DMS 273 treated with DMSO at 0.1 percent for 48 hours (cell line): ENCODE data around the gene EPN1.

ENCODE experiments used
- DNase-seq: peaks from one replicate; lab custom pipeline; 2025; lab: John Stamatoyannopoulos, UW

Gene EPN1

DNA sequence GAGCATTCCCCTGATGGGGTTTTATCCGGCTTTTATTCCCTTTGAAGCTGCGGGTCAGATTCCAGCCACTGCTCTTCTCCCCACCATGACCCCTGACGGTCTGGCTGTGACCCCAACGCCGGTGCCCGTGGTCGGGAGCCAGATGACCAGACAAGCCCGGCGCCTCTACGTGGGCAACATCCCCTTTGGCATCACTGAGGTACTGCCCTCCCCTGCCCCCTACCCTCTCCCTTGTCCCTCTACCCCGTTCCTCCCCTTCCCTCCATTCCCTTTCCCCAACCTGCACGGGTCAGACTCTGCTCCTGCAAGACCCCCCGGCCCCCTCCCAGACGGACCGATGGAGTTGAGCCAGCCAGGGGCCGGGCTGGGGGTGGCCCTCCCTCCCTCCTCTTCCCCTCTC lies 14.0 kb upstream of the EPN1 start:
- DNase-seq: no peak

- no peak for DNase-seq
Measured at GRCh38 chr19:55661826-55662225, 13.2 kb upstream of the EPN1 start.

DNA sequence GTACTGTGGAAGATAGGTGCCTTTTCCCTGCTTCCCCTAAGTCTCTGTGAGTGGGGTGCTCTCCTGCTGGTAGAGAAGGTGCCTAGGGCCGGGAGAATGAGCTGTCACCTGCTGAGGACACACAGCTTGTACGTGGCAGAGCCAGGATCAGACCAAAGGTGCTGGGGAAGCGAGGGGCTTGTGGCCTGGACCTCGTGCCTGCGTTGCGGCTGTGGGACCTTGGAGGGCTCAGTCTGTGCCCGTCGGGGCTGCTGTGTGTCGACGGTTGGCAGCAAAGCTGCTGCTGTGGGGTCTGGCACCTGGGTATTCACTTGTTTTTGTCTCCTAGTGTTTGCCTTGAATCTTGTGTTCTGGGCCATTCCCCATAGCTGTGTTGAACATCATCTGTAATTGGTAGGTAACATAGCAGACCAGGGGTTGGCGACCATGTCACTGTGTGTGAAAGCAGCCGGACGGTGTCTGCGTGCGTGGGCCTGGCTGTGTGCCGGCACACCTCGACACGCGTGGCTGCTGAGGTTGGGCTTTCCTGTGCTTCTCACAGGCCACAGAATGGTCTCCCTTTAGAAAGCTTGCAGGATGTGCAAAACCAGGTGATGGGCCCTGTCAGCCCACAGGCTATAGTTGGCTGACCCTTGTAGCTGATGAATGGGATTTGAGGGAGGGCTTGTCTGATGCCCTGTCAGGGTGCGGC lies 11.0 kb upstream of the EPN1 start:
- no peak for DNase-seq

DNA sequence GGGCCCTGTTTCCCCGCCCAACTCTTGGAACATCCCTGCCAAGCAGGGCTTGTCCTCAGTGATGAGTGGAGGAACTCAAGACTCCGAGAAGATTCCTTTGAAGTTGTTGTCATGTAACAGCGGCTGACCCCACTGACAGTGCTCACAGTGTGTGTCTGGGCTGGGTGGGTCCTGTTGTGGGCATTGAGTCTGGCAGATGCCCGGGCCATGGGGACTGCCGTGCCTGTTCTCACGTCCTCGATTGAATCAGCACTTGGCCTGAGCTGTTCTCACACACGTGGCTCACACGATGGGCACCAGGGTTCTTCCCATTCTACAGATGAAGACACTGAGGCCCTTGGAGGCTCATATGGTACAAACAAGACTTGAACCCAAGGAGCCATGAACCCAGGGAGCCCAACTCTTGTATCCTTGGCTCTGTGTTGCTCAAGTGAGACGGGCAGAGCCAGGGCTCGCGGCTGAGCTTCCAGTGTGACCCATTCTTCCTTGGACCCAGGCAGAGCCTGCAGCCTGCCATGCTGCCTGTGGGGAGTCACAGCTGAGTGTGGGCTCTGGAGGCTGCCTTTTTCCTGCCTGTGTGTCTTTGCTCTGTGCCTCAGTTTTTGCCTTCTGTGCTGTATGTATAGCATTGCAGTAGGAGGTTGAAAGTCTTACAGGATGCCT lies 8.6 kb upstream of the EPN1 start:
- no peak for DNase-seq

DNA sequence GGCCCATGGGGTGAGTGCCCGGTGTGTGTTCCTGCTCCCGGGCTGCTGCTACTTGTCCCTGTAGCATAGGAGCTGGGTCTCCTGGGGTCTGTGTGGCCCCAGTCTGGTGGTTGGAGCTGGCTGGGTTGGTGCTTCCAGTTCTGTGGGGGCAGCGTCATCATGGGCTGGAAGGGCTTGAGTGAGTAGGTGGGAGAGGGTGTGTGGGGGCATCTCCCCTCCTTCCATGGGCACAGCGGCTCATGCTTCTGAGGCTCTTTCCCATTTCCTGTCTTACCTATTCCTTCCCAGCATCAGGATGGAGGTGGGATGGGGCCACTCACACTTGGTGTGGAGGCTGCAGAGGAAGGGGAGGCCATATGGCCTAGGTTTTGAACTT lies 8.0 kb upstream of the EPN1 start:
- DNase-seq: no peak

GRCh38 chr19:55667511-55667910 lies 7.5 kb upstream of the EPN1 start:
- DNase-seq: no peak

GRCh38 chr19:55667958-55668357 lies 7.1 kb upstream of the EPN1 start:
- no peak for DNase-seq

DNA sequence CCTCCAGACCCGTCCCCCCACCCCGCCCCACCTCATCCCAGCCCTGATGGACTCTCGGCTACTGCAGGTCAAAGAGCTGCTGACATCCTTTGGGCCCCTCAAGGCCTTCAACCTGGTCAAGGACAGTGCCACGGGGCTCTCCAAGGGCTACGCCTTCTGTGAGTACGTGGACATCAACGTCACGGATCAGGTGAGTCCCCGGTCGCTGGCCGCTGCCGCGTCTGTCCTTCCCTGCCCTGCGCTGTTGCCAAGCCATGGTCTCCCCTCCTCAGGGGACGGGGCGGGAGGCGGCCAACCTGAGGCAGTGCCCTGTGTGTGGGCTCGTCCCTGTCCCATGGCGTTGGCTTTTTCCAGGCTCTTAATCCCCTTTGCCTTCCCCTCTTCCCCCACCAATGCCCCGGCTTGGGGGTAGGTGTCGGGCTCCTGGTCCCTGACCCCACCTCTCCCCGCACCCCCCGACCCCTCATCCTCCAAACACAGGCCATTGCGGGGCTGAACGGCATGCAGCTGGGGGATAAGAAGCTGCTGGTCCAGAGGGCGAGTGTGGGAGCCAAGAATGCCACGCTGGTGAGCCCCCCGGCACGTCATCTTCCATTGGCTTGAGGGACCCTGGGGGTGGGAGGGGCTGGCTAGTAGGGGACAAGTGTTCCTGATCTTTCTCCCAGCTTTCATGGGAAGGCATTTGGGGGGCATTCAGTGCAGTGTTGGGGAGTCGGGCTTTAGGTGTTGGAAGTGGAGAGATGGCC lies 6.2 kb upstream of the EPN1 start:
- no peak for DNase-seq

GRCh38 chr19:55669418-55670279 lies 5.4 kb upstream of the EPN1 start:
- no peak for DNase-seq

DNA sequence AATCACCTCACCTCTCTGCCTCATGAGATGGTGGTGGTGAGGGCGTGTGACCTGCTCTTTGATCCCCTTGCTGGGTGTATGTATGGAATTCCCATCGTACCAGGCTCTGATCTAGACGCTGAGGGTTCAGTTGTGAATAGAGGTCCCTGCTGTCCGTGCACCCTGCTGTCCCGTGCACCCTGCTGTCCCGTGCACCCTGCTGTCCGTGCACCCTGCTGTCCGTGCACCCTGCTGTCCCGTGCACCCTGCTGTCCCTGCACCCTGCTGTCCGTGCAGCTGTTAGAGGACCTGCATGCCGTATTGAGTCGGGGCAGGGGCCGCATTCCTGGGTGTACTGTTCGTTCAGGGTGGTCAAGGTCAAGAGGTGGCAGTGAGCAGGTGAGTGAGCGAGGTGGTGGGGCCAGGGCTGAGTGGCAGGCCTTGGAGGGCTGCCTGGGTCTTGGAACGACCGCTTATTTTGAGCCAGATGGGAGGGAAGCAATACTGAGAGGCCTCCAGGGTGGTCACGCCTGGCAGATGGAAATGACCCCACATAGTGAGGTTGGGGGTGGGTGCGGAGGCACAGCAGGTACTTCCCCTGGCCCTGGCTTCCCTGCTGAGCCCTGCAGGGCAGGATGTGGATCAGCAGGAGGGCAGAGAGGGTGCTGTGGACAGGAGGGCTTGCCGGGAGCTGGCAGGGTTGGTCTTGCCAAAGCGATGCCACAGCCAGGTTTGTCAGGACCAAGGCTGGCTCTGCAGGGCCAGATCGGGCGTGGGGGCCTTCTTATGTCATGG lies 4.6 kb upstream of the EPN1 start:
- no peak for DNase-seq

DNA sequence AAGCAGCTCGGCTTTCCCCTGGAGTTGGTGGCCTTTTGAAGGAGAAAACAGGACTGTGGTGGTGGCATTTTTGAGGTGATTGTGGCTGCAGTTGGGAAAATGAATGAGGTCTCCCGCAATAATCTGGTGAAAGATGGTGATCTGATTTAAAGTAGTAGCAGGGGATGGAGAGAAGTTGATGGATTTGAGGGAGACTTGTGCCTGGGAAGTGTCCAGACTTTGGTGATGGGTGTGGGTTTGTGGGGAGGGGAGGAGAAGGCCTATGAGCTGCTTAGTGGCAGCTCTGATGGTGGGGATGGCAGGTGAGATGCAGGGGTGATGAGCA lies 4.0 kb upstream of the EPN1 start:
- DNase-seq: no peak

- no peak for DNase-seq
Measured at GRCh38 chr19:55672418-55672817, 2.6 kb upstream of the EPN1 start.

DNA sequence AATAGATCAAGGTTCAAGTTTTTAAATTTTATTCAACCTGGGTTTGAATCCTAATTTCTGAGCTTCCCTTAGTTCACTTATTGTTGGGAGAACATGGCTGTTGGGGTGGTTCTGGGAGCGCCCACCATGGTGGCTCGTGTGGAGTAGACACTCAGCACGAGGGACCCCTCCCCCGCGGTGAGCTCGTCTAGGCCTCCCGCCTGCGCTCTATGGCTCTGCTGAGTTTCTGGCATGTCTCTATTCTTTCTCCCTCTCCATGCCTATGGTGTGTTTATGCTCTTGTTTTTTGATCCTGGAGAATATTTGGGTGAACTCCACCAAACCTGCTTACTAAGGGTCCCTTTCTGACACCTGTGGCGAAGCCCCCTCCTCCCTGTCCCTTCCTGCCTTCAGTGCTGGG lies 1.6 kb upstream of the EPN1 start:
- DNase-seq: no peak

DNA sequence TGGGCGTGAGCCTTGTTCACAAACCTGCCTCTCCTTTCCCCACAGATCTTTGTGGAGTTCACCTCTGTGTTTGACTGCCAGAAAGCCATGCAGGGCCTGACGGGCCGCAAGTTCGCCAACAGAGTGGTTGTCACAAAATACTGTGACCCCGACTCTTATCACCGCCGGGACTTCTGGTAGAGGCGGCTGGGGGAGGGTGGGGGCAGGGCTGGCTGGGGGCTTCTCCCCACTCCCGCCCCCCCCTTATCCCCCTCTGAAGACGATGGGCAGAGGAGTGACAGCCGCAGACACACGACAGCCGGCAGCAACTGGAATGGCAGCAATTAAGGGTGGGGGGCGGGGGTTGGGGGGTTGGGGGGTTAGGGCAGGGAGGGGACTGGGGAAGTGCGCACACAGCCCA lies 1.1 kb upstream of the EPN1 start:
- DNase-seq: no peak

- DNase-seq: no peak
Measured at GRCh38 chr19:55674459-55674840, 576 bp upstream of the EPN1 start.

DNA sequence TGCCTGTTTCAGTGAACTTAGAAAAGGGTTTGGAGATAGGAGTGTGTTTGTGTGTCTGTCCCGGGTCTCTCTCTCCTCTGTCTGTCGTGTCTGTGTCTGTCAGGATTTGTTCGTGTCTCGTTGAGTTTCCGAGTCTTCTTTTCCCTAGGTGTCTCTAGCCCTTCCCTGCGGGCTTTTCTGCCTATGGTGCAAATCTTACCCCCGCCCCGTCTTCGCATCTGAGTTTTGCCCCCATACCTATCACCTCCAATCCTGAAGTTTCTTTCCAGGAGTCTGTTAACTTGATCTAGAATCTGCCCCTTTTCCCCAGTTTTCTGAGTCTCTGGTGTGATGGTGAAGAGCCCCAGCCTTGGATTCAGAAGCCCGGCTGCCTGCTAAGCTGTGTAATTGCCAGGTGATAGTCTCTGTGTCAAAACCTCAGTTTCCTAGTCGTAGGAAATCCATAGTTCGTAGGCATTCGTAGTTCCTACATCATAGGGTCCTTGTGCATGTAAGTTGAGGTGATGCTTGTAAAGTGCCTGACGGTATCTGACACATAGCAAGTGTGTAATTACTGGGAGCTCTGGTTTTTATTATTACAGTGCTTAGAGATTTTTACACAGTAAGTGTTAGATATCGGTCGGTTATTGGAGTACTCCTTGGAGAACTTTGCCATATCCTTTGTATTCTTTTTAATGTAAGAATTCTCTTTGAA lies 782 bp downstream of the EPN1 start:
- no peak for DNase-seq

DNA sequence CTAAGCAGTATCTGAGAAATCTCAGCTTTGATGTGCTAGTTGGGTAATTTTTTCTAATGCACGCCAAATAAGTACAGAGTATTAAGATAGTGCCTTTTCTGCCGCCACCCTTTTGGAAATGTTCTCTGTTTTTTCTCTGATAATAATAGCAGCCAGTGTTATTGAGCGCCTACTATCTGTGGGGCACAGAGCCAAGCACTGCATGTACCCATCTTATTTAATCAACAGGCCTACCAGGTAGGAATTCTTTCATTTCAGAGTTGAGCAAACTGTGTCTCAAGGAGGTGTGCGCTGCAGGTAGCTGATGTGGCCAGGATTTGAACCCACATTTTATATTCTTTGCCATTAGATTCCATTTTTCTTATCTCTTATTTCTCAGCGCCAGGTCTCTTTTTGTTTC lies 1.4 kb downstream of the EPN1 start:
- no peak for DNase-seq

DNA sequence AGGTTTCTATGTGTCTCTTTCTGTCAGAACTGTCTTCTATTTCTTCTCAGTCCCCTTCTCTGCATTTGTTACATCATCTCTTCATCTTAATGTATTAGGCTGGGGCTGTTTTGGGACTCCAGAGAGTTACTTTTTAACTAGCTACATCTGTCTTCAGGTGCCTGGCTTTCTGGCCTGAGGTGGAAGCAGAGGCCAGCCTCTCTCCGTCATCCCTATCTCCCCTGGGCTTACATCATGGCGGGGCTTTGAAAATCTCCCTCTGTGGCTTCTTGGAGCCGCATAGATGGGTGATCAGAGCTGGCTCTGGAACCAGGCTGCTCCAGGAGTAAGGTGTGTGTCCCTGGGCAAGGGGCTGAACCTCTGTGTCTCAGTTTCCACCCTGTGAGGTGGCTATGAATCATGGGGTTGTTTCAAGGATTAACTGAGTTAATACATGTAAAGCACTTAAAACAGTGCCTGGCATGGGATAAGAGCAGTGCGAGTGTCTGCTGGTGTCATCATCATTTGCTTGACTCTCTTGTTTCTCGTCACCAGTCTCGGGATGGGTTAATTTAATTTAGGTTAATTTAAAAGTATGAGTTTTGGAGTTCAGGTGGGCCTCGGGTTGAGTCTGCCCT lies 2.0 kb downstream of the EPN1 start:
- DNase-seq: no peak

DNA sequence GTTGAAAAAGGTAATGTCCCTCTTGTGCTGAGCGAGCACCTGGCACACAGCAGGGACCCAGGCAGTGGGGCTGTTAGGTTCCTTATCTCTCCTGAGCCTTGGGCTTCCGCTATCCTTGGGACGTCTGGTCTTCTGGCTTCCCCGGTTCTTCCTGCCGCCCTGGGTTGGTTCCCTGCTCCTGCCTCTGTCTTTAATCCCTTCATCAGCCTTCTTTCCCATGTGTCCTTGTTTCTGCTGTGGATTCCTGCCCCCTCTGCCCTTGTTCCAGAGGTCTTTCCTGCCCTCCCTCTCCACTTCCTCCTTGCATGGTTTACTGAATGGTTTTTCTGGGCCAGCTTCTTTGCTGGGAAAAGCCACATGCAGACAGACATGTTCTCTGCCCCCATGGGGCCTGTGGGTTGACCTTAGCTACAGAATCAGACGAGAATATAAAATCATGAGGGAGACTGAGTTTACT lies 2.6 kb downstream of the EPN1 start:
- no peak for DNase-seq

- DNase-seq: no peak
Measured at GRCh38 chr19:55678121-55678671, 3.2 kb downstream of the EPN1 start.
